GM18520 (cell line): ENCODE results near the gene PALMD.

Source experiments
- ATAC-seq: cut with Tn5 transposase; IDR thresholded peaks from one replicate; pipeline ENCODE4 v1.9.1; 2021; ENCODE audit not compliant: unreplicated experiment

PALMD gene, protein sequence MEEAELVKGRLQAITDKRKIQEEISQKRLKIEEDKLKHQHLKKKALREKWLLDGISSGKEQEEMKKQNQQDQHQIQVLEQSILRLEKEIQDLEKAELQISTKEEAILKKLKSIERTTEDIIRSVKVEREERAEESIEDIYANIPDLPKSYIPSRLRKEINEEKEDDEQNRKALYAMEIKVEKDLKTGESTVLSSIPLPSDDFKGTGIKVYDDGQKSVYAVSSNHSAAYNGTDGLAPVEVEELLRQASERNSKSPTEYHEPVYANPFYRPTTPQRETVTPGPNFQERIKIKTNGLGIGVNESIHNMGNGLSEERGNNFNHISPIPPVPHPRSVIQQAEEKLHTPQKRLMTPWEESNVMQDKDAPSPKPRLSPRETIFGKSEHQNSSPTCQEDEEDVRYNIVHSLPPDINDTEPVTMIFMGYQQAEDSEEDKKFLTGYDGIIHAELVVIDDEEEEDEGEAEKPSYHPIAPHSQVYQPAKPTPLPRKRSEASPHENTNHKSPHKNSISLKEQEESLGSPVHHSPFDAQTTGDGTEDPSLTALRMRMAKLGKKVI

DNA sequence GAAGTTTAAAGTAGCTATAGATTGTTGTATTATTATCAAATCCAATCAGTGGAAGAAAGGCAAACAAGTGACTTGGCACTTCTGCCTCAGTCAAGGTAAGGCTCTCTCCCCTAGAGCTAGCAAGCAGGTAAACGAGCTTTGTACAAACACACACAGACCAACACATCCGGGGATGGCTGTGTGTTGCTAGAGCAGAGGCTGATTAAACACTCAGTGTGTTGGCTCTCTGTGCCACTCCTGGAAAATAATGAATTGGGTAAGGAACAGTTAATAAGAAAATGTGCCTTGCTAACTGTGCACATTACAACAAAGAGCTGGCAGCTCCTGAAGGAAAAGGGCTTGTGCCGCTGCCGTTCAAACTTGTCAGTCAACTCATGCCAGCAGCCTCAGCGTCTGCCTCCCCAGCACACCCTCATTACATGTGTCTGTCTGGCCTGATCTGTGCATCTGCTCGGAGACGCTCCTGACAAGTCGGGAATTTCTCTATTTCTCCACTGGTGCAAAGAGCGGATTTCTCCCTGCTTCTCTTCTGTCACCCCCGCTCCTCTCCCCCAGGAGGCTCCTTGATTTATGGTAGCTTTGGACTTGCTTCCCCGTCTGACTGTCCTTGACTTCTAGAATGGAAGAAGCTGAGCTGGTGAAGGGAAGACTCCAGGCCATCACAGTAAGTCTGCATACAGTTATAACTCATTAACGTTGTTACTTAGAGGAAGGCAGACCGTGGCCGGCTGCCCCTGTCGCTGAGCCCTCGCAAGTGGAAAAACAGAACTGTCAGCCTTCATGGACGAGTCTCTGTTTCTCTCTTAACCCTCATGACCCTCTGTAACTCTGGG lies at the start of gene PALMD:
Gene PALMD, plus strand, starts transcription at position 415 of the 833 bp plus-strand sequence. Its CDS starts 205 bp downstream, at position 620.
- ATAC-seq, result no peak

DNA sequence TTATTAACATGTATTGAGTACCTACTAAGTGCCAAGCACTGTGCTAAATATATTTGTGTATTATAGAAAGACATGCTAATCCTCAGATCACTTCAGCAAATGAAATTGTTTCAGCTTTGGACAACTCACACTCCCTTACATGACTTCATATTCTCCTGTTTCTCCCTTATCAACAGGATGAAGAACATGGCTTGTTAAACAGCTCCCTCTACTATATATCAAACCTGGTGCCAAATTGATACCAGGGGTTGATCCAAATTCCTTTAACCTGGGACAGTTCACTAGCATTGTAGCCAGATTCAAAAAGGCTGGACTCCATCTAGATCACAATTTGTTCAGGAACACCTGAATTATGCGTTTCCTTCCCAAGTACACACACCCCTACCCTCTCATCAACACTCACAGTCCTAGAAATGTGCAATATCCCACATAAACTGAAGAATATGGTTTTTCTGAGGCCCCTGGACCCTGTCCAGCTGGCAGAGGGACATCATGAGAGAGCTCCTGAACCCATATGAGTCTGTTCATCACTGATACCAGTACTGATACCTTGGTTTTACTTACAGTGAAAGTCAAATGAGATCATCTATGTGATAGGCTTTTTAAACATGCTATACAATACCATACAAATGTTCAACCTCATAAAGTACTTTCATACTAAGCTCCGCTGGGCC lies 47.0 kb upstream of the PALMD start:
- ATAC-seq, result no peak

DNA sequence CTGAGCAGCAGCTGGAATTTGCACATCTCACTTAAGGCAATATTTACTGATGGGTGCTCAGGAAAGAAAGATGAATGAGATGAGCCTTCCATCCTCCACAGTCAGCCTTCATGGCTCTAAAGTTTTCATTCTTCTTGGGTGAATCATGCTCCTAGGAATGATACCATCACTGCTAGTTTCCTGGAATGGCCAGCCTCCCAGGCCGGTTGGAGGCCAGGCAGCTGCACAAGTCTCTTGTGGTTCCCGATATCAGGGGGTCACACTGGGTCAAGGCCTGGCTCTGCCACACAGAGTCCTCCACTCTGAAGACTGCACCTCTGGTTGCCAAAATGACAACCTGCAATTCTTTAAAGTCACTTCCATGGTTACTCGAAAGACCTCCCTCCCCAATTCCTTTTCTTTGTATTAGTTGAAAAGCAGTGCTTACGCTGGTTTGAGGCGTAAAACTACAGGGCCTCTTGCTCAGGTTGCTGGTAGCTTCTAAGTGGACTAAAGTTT lies 46.2 kb upstream of the PALMD start:
- ATAC-seq, result no peak

DNA sequence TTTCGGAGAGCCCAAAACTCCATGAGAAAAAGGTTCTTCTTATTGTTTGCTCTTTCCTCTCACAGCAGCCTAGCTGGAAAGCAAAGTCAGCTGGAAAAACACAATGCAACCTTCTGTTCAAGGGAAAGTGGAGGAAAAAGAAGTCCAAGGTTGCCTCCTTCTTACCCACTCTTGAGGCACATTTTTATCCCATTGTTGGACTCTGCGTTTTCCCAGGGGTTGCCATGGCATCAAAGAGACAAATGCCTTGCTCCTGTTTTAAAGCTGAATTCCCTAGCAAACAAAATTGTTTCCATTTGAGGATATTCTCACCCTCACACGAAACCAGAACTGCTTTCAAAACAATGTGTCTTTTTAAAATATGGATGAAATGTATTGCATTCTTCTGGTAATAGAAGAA lies 45.1 kb upstream of the PALMD start:
- no peak for ATAC-seq

DNA sequence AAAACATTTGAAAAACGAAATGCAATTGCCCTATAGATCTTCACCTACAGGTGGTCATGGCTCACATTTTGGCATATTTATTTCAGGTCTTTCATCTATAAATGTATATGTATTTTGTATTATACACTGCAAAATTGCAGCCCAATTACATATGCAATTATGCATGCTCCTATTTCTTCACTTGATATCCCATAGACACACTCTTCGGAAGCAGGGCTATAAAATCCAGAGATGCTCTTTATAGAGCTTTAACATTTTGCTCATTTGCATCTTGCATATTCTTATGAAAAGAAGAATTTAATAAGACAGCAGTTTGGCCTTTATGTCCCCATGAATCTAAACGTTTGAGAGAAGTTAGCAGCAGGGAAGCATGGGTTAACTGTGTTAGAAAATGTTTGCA lies 44.7 kb upstream of the PALMD start:
- ATAC-seq, result no peak

DNA sequence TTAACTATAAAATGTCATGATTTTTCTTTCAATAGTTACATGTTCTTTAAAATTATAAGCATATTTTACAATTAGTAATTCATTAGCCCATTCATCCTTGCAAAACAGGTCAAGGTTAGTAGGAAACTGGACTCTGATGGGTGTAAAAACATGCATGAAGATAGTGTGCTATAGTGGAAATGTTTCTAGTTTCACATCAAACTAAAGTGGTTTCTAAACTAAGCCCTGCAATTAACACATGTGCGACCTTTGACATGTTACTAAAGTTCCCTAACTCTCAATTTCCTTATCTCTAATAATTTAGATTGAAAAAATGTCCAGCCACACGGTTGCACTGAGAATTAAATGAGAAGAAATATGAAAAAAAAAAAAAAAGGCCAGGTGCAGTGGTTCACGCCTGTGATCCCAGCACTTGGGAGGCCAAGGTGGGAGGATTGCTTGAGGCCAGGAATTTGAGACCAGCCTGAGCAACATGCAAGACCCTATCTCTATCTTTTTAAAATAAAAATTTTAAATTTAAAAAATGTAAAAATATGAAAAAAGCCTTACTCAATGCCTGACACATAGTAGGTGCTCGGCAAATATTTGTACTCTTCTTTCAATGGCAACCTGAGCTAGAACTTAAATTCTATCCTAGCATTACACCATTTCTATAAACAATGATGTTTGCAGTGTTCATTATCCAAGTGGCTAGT lies 44.1 kb upstream of the PALMD start:
- ATAC-seq, result no peak

DNA sequence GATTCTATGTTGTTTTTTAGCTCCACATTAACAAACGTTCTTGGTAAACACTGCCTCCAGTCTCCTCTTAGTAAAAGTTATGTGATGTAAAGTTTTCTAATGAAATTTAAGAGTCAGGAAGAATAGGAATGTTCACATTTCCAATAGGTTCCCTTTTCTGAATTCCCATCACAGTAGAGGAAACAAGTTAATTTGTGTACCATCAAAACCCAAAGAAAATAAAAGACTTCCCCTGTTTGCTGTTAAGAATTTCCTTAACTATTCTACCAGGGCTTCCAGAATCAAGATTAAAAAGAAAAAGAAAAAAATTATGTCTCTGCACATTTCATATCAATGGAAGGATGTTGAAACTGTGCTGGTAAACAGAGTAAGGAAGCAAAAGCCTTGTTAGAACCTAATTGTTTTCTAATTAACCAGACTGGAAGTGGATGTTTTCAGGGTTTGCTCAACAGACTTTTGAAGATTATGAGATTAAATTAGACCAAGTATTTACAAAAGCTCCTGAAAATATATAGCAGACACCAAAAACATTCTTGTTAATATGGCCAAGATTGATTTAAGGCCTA lies 43.4 kb upstream of the PALMD start:
- ATAC-seq, result no peak

DNA sequence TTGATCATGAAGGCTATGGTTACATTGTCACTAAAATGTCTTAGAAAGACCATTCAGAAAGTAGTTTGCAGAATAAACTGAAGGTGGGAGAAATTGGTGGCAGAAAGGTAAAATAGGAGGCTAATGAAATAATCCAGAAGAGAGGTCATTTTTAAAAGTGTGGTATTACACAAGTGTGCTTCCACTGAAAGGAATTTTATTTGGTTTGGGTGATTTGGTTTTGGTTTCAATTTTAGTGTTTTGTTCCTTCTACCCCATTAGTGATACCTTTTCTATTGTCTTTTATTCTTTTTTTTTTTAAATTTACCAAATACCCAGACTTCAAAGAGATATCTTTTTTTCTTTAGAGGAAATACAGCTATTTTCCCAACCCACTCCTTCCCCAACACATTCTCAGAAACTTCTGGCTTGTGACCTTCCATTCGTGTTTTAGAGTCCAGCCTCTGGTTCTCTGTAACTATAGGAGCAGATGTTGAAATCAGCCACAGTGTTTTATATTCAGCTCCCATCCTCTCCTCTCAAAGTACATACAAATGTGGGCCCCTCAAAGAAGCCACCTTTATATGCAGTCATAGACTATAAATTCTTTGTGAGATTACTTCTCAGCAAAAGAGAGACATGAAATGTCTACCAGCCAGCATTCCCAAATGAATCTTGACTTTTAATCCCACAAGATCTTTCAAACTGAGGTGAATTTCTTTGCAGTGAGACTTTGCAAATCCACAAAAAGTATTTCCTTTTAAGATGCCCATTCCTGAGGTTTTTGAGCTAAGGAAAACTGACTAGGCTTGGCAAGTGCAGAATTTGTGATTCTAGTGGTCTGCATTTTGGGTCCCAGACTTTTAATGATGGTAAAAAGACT lies 42.0 kb upstream of the PALMD start:
- ATAC-seq, result no peak

DNA sequence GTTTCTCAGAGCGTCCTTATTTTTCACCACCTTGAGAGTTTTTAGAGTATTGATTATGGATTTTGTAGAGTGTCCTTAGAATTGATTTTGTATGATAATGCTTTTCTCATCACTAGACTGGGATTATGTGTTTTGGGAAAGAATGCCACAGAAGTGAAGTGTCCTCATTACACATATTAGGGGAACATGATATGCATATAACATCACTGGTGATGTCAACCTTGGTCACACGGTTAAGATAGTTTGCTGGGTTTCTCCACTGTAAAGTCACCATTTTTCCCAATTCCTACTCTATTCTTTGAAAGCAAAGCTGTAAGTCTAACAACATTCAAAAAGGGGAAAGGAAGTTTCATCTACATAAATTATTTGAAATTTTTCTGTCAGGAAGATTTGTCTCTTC lies 39.6 kb upstream of the PALMD start:
- ATAC-seq, result no peak

DNA sequence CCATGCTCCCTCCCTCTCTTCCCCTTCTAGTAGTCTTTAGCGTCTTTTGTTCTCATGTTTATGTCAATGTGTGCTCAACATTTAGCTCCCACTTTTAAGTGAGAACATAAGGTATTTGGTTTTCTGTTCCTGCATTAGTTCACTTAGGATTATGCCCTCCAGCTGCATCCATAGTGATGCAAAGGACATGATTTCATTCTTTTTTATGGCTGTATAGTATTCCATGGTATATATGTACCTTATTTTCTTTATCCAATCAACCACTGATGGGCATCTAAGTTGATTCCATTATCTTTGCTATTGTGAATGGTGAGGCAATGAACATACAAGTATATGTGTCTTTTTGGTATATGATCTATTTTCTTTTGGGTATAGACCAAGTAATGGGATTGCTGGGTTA lies 38.3 kb upstream of the PALMD start:
- ATAC-seq, result no peak

DNA sequence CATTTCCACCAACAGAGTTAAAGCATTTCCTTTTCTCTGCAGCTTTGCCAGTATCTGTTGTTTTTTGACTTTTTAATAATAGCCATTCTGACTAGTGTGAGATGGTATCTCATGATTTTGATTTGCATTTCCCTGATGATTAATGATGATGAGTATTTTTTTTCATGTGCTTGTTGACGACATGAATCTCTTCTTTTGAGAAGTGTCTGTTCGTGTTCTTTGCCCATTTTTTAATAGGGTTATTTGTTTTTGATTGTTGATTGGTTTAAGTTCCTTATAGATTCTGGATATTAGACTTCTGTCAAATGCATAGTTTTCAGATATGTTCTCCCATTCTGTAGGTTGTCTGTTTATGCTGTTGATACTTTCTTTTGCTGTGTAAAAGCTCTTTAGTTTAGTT lies 37.9 kb upstream of the PALMD start:
- no peak for ATAC-seq

DNA sequence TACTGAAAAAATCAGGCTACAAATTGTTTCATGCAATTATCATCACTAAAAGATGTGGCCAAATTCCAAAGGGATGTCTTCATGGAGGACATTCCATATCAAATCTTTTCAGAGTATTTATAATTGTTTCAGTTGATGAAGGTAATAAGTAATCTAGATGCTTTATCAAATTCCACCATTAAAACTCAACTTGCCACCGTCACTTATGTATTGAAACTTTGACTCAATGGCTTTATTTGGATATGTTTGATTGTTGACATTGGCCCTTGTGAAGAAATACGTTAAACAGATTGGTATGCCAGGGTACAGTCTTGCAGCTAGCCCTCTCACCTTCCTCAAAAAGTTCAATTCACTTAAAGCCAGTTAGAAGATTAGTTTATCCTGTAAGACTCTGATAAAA lies 32.2 kb upstream of the PALMD start:
- ATAC-seq, result no peak

DNA sequence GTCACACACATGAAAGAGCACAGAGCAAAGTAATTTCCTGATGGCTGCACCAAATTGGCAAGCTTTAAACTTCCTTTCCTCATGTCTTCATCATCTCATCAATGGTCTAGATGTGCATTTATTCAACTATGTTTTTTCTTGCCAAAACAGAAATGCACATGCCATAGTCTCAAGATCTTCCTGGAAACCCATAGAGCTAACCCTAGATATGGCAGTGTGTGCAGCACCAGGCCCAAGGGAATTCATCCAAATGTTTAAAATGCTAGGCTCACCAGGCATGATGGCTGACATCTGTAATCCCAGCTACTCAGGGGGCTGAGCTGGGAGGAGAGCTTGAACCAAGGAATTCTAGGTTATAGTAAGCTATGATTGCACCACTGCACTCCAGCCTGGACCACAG lies 31.2 kb upstream of the PALMD start:
- no peak for ATAC-seq

DNA sequence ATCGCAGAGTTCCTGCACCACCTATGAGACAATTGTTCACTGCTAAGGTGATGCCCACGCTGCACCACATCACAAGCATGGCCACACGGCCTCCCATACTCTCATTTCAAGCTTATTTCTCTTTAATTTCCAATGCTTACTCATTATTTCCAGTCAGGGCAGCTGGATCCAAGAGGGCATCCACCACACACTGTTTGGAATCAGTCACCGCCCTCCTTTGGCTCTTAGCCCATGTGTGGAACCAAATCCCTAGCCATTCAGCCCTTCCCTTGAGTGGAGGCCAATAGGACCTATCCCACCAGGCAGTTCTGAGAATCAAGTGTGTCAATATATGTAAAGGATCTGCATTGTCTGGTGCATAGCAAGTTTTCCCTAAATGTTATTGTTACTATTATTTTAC lies 26.3 kb upstream of the PALMD start:
- no peak for ATAC-seq

DNA sequence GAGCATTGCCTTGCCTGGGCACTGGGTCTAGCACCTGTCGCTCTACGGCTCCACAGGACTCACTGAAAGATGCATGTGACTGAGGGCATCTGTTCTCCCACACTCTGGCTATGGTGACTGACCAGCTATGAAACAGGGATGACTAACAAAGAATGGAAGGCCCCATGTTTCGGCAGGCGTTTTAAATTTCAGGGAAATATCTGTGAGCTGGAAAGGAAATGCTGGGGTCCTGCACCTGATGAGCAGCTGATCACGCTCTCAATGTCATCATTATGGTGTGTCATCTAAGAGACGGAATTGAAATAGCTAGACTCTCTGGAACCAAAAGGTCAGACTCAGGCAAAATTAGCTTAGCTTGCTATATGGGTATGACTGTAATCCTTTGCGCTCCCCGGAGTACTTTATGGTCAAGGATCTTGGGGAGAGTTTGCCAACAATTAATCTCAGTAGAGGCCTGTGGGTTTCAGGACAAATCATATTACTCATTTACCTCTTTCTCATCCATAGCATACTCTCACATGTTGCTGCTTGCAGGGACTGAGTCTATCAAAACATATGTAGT lies 24.5 kb upstream of the PALMD start:
- no peak for ATAC-seq

DNA sequence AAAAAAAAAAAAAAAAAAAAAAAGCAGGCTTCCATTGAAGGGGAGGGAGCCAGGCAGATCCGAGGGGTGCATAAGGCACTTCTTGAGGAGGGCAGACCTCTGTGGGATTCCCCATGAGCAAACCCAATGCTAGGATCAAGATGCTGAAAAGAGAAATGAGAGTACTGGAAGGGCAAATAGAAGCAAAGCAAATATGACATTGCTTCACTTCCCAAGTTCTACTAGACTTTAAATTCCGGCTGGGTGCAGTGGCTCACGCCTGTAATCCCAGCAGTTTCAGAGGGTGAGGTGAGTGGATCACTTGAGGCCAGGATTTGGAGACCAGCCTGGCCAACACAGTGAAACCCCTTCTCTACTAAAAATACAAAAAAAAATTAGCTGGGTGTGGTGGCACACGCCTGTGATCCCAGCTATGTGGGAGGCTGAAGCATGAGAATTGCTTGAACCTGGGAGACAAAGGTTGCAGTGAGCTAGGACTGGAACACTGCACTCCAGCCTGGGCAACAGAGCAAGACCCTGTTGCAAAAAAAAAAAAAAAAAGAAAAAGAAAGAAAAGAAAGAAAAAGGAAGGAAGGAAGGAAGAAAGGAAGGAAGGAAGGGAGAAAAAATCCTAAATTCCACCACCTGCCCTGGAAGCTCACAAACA lies 23.1 kb upstream of the PALMD start:
- ATAC-seq, result no peak

DNA sequence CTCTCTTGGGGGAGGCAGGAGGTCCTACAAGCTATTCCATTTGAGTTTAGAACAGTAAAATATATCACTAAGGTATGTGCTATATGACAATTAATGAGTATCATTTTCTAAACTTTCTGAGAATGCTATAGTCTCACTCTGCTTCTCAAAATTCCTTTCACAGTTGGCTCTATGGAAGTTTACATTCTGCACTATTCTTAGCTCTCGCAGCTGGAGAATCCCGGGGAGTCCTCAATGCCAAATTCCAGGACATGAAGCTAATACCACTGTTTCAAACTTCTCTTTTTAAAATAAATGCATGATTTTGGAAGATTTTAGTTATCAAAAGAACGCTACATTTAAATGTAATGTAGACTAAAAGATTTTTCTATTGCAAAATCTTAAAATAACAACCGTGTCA lies 22.4 kb upstream of the PALMD start:
- no peak for ATAC-seq

DNA sequence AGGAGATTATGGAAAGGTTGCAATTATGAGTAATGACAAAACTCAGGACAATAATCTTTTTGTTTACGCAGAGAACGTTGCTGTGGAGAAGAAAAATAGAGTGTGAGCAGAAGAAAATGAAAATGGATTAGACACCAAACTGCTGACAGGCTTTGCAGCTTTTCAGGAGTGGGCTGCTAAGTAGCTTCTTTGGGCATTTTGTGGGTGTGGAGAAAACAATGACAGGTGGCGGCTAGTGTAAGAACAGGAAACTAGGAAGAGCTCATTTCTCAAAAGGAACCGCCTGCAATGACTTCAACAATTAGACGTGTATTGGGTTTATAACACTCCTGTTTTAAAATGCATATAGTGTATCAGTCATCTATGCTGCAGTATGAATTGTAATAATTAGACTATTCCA lies 18.3 kb upstream of the PALMD start:
- no peak for ATAC-seq

DNA sequence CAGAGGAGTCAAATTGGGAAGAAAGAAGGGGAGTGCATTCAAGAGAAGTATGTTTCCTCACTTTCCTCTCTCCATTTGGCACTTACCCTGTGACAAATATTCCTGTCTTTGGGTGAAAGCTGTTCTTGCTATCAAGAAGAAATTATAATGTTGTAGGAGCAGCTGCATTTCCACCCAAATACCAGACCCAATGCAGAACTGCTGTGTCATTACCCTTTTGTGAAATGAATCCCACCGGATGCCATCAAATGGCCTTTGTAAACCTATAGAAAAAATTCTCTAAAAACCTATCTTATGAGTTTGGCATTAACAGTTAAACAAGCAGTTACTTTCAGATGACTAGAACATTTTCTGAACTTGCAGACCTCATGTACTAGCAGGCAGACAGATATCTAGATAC lies 16.7 kb upstream of the PALMD start:
- no peak for ATAC-seq
